Measurements from ENCODE around the gene SAMD13. TPM values are rescaled to one million over a fixed set of nuclear protein-coding genes. Genes with fewer than 3 reads are reported as not detected.

Gene SAMD13
- total and polyA plus RNA-seq, 4 donors = 0.45 to 3.1 (median 1.3) TPM

- intact Hi-C loops (cut with DNase I) = no loop called here
- 97 to 99% methylated on average over 2 of the region's 2 CpGs for WGBS, 2 donors
- no peak for ATAC-seq (ENCODE audit: low FRiP score)
Observed at GRCh38 chr1:84345220-84345619, 43.7 kb downstream of the SAMD13 start.

DNA sequence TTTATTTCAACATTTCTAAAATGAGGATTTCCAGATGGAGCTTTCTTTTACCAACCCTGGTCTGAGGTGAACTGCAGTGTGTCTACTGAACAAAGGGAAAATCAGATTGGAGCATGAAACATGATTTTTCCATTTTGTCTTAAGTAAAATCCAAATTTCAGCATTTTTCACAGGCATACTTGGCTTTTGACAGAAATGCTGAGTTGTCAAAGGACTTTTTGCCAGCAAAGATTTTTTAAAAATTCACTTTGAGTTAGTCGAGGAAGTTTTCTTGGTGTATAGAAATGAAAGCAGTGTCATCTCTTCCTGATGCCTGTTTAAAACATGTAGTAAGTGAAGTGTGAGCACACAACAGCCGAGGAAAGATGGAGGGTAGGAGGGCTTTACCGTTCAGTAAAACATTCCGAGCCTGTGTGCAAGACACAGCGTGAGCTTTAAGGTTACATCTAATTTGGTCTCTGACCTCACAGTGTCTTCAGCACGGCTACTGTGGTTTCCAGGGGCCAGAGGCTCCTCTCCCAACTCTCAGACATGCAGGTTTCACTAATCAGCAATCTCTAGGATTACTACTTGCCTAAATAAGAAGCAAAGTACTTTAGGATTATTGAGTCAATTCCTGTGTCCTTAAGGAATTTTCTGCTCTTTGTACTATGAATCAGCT, 45.9 kb downstream of the SAMD13 start:
- Histone ChIP-seq H3K9me3 (ENCODE audit: control insufficient read depth, low read length) (no peaks in the 10 kb centered on the region), H3K4me3 (ENCODE audit: low read length in 2 of 2) (no peak overlapping the region), H3K27me3 (ENCODE audit: control insufficient read depth in 1 of 2, insufficient read depth in 2 of 2, low read length in 1 of 2) (no peaks in the 10 kb centered on the region), H3K27ac (ENCODE audit: low read depth in 1 of 2, low read length in 2 of 2) (no peak overlapping the region), H3K36me3 (ENCODE audit: control insufficient read depth in 1 of 2, insufficient read depth in 2 of 2, low read length in 1 of 2) (no peaks in the 10 kb centered on the region), H3K4me1 (ENCODE audit: control insufficient read depth in 1 of 2, insufficient read depth in 2 of 2, low read length in 2 of 2) (no peaks in the 10 kb centered on the region)
- WGBS, 2 donors = 69 to 72% methylated on average over 6 of the region's 6 CpGs
- ATAC-seq (ENCODE audit: low FRiP score) (no peak), DNase-seq (no peak)
- intact Hi-C loops (cut with DNase I) = no loop called here

More at GRCh38 chr1:84345220-84345619, 43.7 kb downstream of the SAMD13 start:
- DNase-seq = no peak
- H3K9me3 ChIP-seq (ENCODE audit: control insufficient read depth, low read length) = no peaks in the 10 kb centered on the region
- H3K36me3 ChIP-seq (ENCODE audit: control insufficient read depth in 1 of 2, insufficient read depth in 2 of 2, low read length in 1 of 2) = no peaks in the 10 kb centered on the region
- no peaks in the 10 kb centered on the region for H3K27me3 ChIP-seq (ENCODE audit: control insufficient read depth in 1 of 2, insufficient read depth in 2 of 2, low read length in 1 of 2)
- H3K27ac ChIP-seq (ENCODE audit: low read depth in 1 of 2, low read length in 2 of 2) = no peak overlapping the region
- no peaks in the 10 kb centered on the region for H3K4me1 ChIP-seq (ENCODE audit: control insufficient read depth in 1 of 2, insufficient read depth in 2 of 2, low read length in 2 of 2)
- H3K4me3 ChIP-seq (ENCODE audit: low read length in 2 of 2) = no peak overlapping the region

- no peaks in the 10 kb centered on the region for H3K36me3 ChIP-seq (ENCODE audit: control insufficient read depth in 1 of 2, insufficient read depth in 2 of 2, low read length in 1 of 2)
- 87 to 92% methylated on average over 11 of the region's 11 CpGs for WGBS, 2 donors
- no peaks in the 10 kb centered on the region for H3K4me1 ChIP-seq (ENCODE audit: control insufficient read depth in 1 of 2, insufficient read depth in 2 of 2, low read length in 2 of 2)
- H3K27me3 ChIP-seq (ENCODE audit: control insufficient read depth in 1 of 2, insufficient read depth in 2 of 2, low read length in 1 of 2) = no peaks in the 10 kb centered on the region
- intact Hi-C loops (cut with DNase I) = no loop called here
- H3K4me3 ChIP-seq (ENCODE audit: low read length in 2 of 2) = no peak overlapping the region
- DNase-seq = no peak
- H3K9me3 ChIP-seq (ENCODE audit: control insufficient read depth, low read length) = no peaks in the 10 kb centered on the region
- no peak for ATAC-seq (ENCODE audit: low FRiP score)
- H3K27ac ChIP-seq (ENCODE audit: low read depth in 1 of 2, low read length in 2 of 2) = no peak overlapping the region
Observed at GRCh38 chr1:84347932-84348555, 46.5 kb downstream of the SAMD13 start.

- ATAC-seq (ENCODE audit: low FRiP score) (no peak), DNase-seq (no peak)
- no peaks in the 10 kb centered on the region for H3K36me3 ChIP-seq (ENCODE audit: control insufficient read depth in 1 of 2, insufficient read depth in 2 of 2, low read length in 1 of 2)
- H3K4me1 ChIP-seq (ENCODE audit: control insufficient read depth in 1 of 2, insufficient read depth in 2 of 2, low read length in 2 of 2) = no peaks in the 10 kb centered on the region
- H3K9me3 ChIP-seq (ENCODE audit: control insufficient read depth, low read length) = no peaks in the 10 kb centered on the region
- intact Hi-C loops (cut with DNase I) = no loop called here
- no peak overlapping the region for H3K27ac ChIP-seq (ENCODE audit: low read depth in 1 of 2, low read length in 2 of 2)
- no peak overlapping the region for H3K4me3 ChIP-seq (ENCODE audit: low read length in 2 of 2)
- no peaks in the 10 kb centered on the region for H3K27me3 ChIP-seq (ENCODE audit: control insufficient read depth in 1 of 2, insufficient read depth in 2 of 2, low read length in 1 of 2)
- WGBS, 2 donors = 85 to 89% methylated on average over 1 of the region's 1 CpG
Observed at GRCh38 chr1:84348759-84349158, 47.3 kb downstream of the SAMD13 start.

- ATAC-seq (ENCODE audit: low FRiP score) = no peak
- WGBS, 2 donors = 63 to 65% methylated on average over 3 of the region's 3 CpGs
- H3K36me3 ChIP-seq (ENCODE audit: control insufficient read depth in 1 of 2, insufficient read depth in 2 of 2, low read length in 1 of 2) = no peaks in the 10 kb centered on the region
- no peak for DNase-seq
- intact Hi-C loops (cut with DNase I) = no loop called here
- H3K27ac ChIP-seq (ENCODE audit: low read depth in 1 of 2, low read length in 2 of 2) = no peak overlapping the region
- no peak overlapping the region for H3K4me3 ChIP-seq (ENCODE audit: low read length in 2 of 2)
- no peaks in the 10 kb centered on the region for H3K4me1 ChIP-seq (ENCODE audit: control insufficient read depth in 1 of 2, insufficient read depth in 2 of 2, low read length in 2 of 2)
- no peaks in the 10 kb centered on the region for H3K27me3 ChIP-seq (ENCODE audit: control insufficient read depth in 1 of 2, insufficient read depth in 2 of 2, low read length in 1 of 2)
- H3K9me3 ChIP-seq (ENCODE audit: control insufficient read depth, low read length) = no peaks in the 10 kb centered on the region
Observed at GRCh38 chr1:84350104-84350503, 48.6 kb downstream of the SAMD13 start.

DNA sequence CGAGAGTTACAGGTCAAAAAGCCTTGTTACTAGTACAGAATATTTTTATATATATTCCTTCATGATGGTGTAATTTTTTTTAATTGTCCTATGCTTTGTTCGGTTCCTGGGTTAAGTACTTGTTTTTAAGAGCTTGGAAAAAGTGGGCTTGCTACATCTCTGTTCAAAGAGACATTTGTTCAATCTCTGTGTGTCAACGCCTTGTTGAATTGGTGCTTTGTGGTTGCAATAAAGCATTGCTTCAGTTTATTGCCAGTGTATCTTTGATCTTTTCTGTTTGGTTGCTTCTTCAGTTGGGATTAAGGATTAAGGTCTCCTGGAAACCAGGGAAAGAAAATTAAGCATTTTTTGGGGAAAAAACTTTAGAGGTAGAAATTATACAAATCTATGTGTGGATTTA, 49.0 kb downstream of the SAMD13 start:
- 83 to 88% methylated on average over 3 of the region's 3 CpGs for WGBS, 2 donors

GRCh38 chr1:84352298-84353106, 51.0 kb downstream of the SAMD13 start:
- 77 to 84% methylated on average over 3 of the region's 3 CpGs for WGBS, 2 donors
- no peaks in the 10 kb centered on the region for H3K27me3 ChIP-seq (ENCODE audit: control insufficient read depth in 1 of 2, insufficient read depth in 2 of 2, low read length in 1 of 2)
- intact Hi-C loops (cut with DNase I) = no loop called here
- ATAC-seq (ENCODE audit: low FRiP score) = no peak
- H3K27ac ChIP-seq (ENCODE audit: low read depth in 1 of 2, low read length in 2 of 2) = no peak overlapping the region
- H3K4me3 ChIP-seq (ENCODE audit: low read length in 2 of 2) = no peak overlapping the region
- DNase-seq = no peak
- no peaks in the 10 kb centered on the region for H3K4me1 ChIP-seq (ENCODE audit: control insufficient read depth in 1 of 2, insufficient read depth in 2 of 2, low read length in 2 of 2)
- no peaks in the 10 kb centered on the region for H3K9me3 ChIP-seq (ENCODE audit: control insufficient read depth, low read length)
- H3K36me3 ChIP-seq (ENCODE audit: control insufficient read depth in 1 of 2, insufficient read depth in 2 of 2, low read length in 1 of 2) = no peaks in the 10 kb centered on the region

More for the DNA sequence above, 49.0 kb downstream of the SAMD13 start:
- H3K27ac ChIP-seq (ENCODE audit: low read depth in 1 of 2, low read length in 2 of 2) = no peak overlapping the region
- H3K36me3 ChIP-seq (ENCODE audit: control insufficient read depth in 1 of 2, insufficient read depth in 2 of 2, low read length in 1 of 2) = no peaks in the 10 kb centered on the region
- no peak for ATAC-seq (ENCODE audit: low FRiP score)
- H3K4me1 ChIP-seq (ENCODE audit: control insufficient read depth in 1 of 2, insufficient read depth in 2 of 2, low read length in 2 of 2) = no peaks in the 10 kb centered on the region
- H3K27me3 ChIP-seq (ENCODE audit: control insufficient read depth in 1 of 2, insufficient read depth in 2 of 2, low read length in 1 of 2) = no peaks in the 10 kb centered on the region
- no peak for DNase-seq
- intact Hi-C loops (cut with DNase I) = no loop called here
- no peak overlapping the region for H3K4me3 ChIP-seq (ENCODE audit: low read length in 2 of 2)
- H3K9me3 ChIP-seq (ENCODE audit: control insufficient read depth, low read length) = no peaks in the 10 kb centered on the region

DNA sequence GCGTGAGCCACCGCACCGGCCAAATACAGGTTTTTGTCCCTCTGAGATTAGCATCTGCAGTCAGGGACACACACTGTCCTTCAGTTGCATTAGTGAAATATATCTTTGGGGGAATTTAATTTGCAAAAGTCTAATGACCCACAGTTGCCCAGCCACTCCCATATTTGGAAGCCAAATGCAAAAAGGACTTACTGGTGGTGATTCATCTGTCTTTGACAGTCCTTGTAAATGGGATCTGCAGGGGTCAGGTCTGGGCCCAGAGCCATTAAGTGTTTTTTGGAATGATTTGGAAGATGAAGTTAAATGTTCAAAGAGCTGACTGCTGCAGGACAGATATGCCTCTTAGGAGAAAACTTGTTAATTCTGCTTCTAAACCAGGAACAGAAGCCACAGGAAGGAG, 52.2 kb downstream of the SAMD13 start:
- H3K36me3 ChIP-seq (ENCODE audit: control insufficient read depth in 1 of 2, insufficient read depth in 2 of 2, low read length in 1 of 2) = no peaks in the 10 kb centered on the region
- H3K9me3 ChIP-seq (ENCODE audit: control insufficient read depth, low read length) = peaks cover 2% of the 10 kb centered on the region
- DNase-seq (no peak), ATAC-seq (ENCODE audit: low FRiP score) (no peak)
- WGBS, 2 donors = 98% methylated on average over 3 of the region's 3 CpGs
- H3K4me3 ChIP-seq (ENCODE audit: low read length in 2 of 2) = no peak overlapping the region
- no peaks in the 10 kb centered on the region for H3K4me1 ChIP-seq (ENCODE audit: control insufficient read depth in 1 of 2, insufficient read depth in 2 of 2, low read length in 2 of 2)
- no peak overlapping the region for H3K27ac ChIP-seq (ENCODE audit: low read depth in 1 of 2, low read length in 2 of 2)
- intact Hi-C loops (cut with DNase I) = no loop called here
- H3K27me3 ChIP-seq (ENCODE audit: control insufficient read depth in 1 of 2, insufficient read depth in 2 of 2, low read length in 1 of 2) = no peaks in the 10 kb centered on the region

Measured in aorta (tissue), 5 donors.